H1 (cell line): ENCODE results near the gene TUBA8. TPM values are rescaled to one million over a fixed set of nuclear protein-coding genes. Genes with fewer than 3 reads are reported as not detected.

Experiments
- CTCF ChIA-PET: fragments of 300-600 bp; sonication (Branson Sonifier 250); formaldehyde crosslinking; loops from one replicate; lab custom pipeline; 2021; ENCODE audit not compliant: partially characterized antibody; lab: Charles Lee
- POLR2A ChIA-PET: fragments of 300-600 bp; sonication (Branson Sonifier 250); formaldehyde crosslinking; loops from one replicate; lab custom pipeline; 2021; ENCODE audit warnings: inconsistent platforms; ENCODE audit not compliant: partially characterized antibody; lab: Charles Lee
- DNase-seq, 2 experiments: peaks; one replicate each; pipeline versions ENCODE4 v3.0.0 to v3.0.0-alpha.2; 2010 to 2022; ENCODE audit warnings: low spot score in 2 of 2, low read depth in 1 of 2, mixed read lengths in 1 of 2
- FAIRE-seq: peaks from 2 replicates; lab custom pipeline; 2011; peaks lifted over from hg19 to GRCh38; lab: Jason Lieb, UNC
- H2AFZ ChIP-seq: 2 replicates; pipeline ENCODE4 v1.8.1; 2012; ENCODE audit warnings: low read length, inconsistent platforms
- H2AK5ac ChIP-seq: 2 replicates; pipeline ENCODE4 v1.6.1; 2013; ENCODE audit warnings: low read depth, low read length
- H2BK120ac ChIP-seq: replicated peaks from 2 replicates; pipeline ENCODE3; 2013; ENCODE audit warnings: low read depth, low read length, inconsistent platforms
- H2BK12ac ChIP-seq: 2 replicates; pipeline ENCODE4 v1.6.1; 2013; ENCODE audit warnings: low read depth, low read length
- H2BK15ac ChIP-seq: 2 replicates; pipeline ENCODE4 v1.6.1; 2013; ENCODE audit warnings: low read length
- H2BK20ac ChIP-seq: 2 replicates; pipeline ENCODE4 v1.6.1; 2013; ENCODE audit warnings: low read length
- H2BK5ac ChIP-seq: 2 replicates; pipeline ENCODE4 v1.6.1; 2013; ENCODE audit warnings: low read depth, low read length
- H3K14ac ChIP-seq: 2 replicates; pipeline ENCODE4 v1.6.1; 2013; ENCODE audit warnings: inconsistent platforms; ENCODE audit not compliant: insufficient read length
- H3K18ac ChIP-seq: 2 replicates; pipeline ENCODE4 v1.6.1; 2013; ENCODE audit warnings: low read length; ENCODE audit errors: extremely low read depth
- H3K23ac ChIP-seq: 2 replicates; pipeline ENCODE4 v1.6.1; 2013; ENCODE audit warnings: inconsistent platforms; ENCODE audit not compliant: insufficient read length
- H3K23me2 ChIP-seq: 2 replicates; pipeline ENCODE4 v1.6.1; 2013; ENCODE audit warnings: low read depth, low read length
- H3K27ac ChIP-seq: 2 replicates; pipeline ENCODE4 v1.6.1; 2011; ENCODE audit warnings: low read depth, low read length, inconsistent platforms
- H3K27me3 ChIP-seq, 4 experiments: replicated peaks in 1 of 4; 1 replicate in 1 of 4; 2 replicates in 3 of 4; pipeline versions ENCODE4 v1.6.1 to v1.8.1; 2011 to 2013; ENCODE audit warnings: low read length in 3 of 4, mild to moderate bottlenecking in 3 of 4, inconsistent platforms in 2 of 4, mixed read lengths in 2 of 4, moderate library complexity in 1 of 4; ENCODE audit not compliant: control insufficient read depth in 3 of 4, insufficient read depth in 3 of 4; ENCODE audit errors: extremely low read depth in 1 of 4
- H3K36me3 ChIP-seq, 4 experiments: 2 replicates each; pipeline versions ENCODE4 v1.6.1 to v1.8.1; 2011 to 2013; ENCODE audit warnings: mild to moderate bottlenecking in 4 of 4, low read length in 3 of 4, moderate library complexity in 2 of 4, control low read depth in 1 of 4, inconsistent platforms in 1 of 4; ENCODE audit not compliant: insufficient read depth in 4 of 4, control insufficient read depth in 2 of 4
- H3K4ac ChIP-seq: replicated peaks from 2 replicates; pipeline ENCODE3; 2013; ENCODE audit warnings: low read length, low read depth, mixed read lengths, inconsistent platforms; ENCODE audit not compliant: insufficient read length
- H3K4me1 ChIP-seq, 4 experiments: replicated peaks in 1 of 4; 1 replicate in 1 of 4; 2 replicates in 3 of 4; pipeline versions ENCODE4 v1.6.1 to v1.8.1; 2011 to 2013; ENCODE audit warnings: low read length in 3 of 4, inconsistent platforms in 2 of 4, mixed read lengths in 1 of 4; ENCODE audit not compliant: insufficient read depth in 4 of 4, control insufficient read depth in 3 of 4
- H3K4me2 ChIP-seq, 2 experiments: 2 replicates each; pipeline versions ENCODE4 v1.6.1 to v1.8.1; 2011 to 2013; ENCODE audit warnings: low read depth in 2 of 2, low read length in 2 of 2, control low read depth in 1 of 2, inconsistent platforms in 1 of 2, mild to moderate bottlenecking in 1 of 2; ENCODE audit not compliant: insufficient read depth in 1 of 2
- H3K4me3 ChIP-seq, 4 experiments: fragments of 200-600, 300-600 bp in 1 of 4; sonication (generic), shearing (Covaris generic), sonication (Bioruptor Twin) in 1 of 4; 2 replicates each; pipeline versions ENCODE4 v1.5.1 to v1.8.1; 2011 to 2016; ENCODE audit warnings: low read length in 4 of 4, low read depth in 3 of 4, control low read depth in 2 of 4, inconsistent platforms in 2 of 4, mild to moderate bottlenecking in 2 of 4, mixed read lengths in 1 of 4, moderate library complexity in 1 of 4; ENCODE audit not compliant: insufficient read depth in 2 of 4; ENCODE audit errors: extremely low read depth in 1 of 4
- H3K56ac ChIP-seq: replicated peaks from 2 replicates; pipeline ENCODE3; 2013; ENCODE audit warnings: low read depth, mild to moderate bottlenecking, mixed read lengths, low read length, inconsistent platforms; ENCODE audit not compliant: insufficient read length
- H3K79me1 ChIP-seq: 2 replicates; pipeline ENCODE4 v1.6.1; 2013; ENCODE audit warnings: low read depth, low read length, control low read depth
- H3K79me2 ChIP-seq, 2 experiments: 2 replicates each; pipeline versions ENCODE4 v1.6.1 to v1.8.1; 2012 to 2013; ENCODE audit warnings: low read length in 2 of 2, mild to moderate bottlenecking in 2 of 2, inconsistent platforms in 1 of 2; ENCODE audit not compliant: insufficient read depth in 2 of 2, control insufficient read depth in 1 of 2
- H3K9ac ChIP-seq, 4 experiments: replicated peaks in 1 of 4; 1 replicate in 1 of 4; 2 replicates in 3 of 4; pipeline versions ENCODE4 v1.6.1 to v1.8.1; 2011 to 2013; ENCODE audit warnings: low read depth in 3 of 4, low read length in 3 of 4, control low read depth in 2 of 4, mild to moderate bottlenecking in 2 of 4, moderate library complexity in 2 of 4, inconsistent platforms in 1 of 4; ENCODE audit errors: extremely low read depth in 1 of 4
- H3K9me3 ChIP-seq, 2 experiments: 2 replicates each; pipeline versions ENCODE4 v1.6.1 to v1.8.1; 2012 to 2013; ENCODE audit warnings: mild to moderate bottlenecking in 2 of 2, moderate library complexity in 2 of 2, control low read depth in 1 of 2, inconsistent platforms in 1 of 2, low read depth in 1 of 2, low read length in 1 of 2, mixed read lengths in 1 of 2; ENCODE audit not compliant: insufficient read depth in 2 of 2
- H4K20me1 ChIP-seq, 2 experiments: replicated peaks in 1 of 2; 2 replicates each; pipeline versions ENCODE3 to v1.8.1; 2011 to 2013; ENCODE audit warnings: inconsistent platforms in 2 of 2, low read length in 2 of 2, mild to moderate bottlenecking in 1 of 2; ENCODE audit not compliant: insufficient read depth in 2 of 2, control insufficient read depth in 1 of 2
- H4K5ac ChIP-seq: 2 replicates; pipeline ENCODE4 v1.6.1; 2013; ENCODE audit warnings: low read length, low read depth, mixed read lengths, inconsistent platforms; ENCODE audit not compliant: insufficient read length
- H4K8ac ChIP-seq: 2 replicates; pipeline ENCODE4 v1.8.0; 2013; ENCODE audit warnings: mild to moderate bottlenecking, moderate library complexity, low read length, inconsistent platforms; ENCODE audit not compliant: insufficient read depth; ENCODE audit errors: extremely low read depth
- H4K91ac ChIP-seq: replicated peaks from 2 replicates; pipeline ENCODE3; 2013; ENCODE audit warnings: low read length, mixed read lengths, inconsistent platforms; ENCODE audit not compliant: insufficient read length
- CREB1 ChIP-seq: IDR thresholded peaks from 2 replicates; pipeline ENCODE4 v1.6.1; 2012; ENCODE audit warnings: inconsistent platforms
- WGBS, 2 experiments: shearing (Covaris generic) in 1 of 2; methylation state at CpG; one replicate each; pipeline versions ENCODE4 v1.1.6 to v1.1.7; 2013 to 2015; ENCODE audit warnings: low lambda C conversion rate in 2 of 2, mixed read lengths in 2 of 2, inconsistent platforms in 1 of 2, low coverage in 1 of 2, missing lambda C conversion rate in 1 of 2; ENCODE audit not compliant: insufficient replicate concordance in 2 of 2, insufficient coverage in 1 of 2, insufficient read length in 1 of 2; ENCODE audit errors: extremely low coverage in 1 of 2, missing lambda C conversion rate in 1 of 2; 5-methylcytosine and 5-hydroxymethylcytosine counted together
- polyA plus RNA-seq, 7 experiments: library from polyadenylated mRNA; depleted of rRNA in 3 of 7; stranded (reverse) in 5 of 7; unstranded in 2 of 7; fragments of >200 nt in 5 of 7; fragments of 200-250 nt in 2 of 7; gene quantifications; 1 replicate in 5 of 7; 2 replicates in 1 of 7; 4 replicates in 1 of 7; pipeline versions ENCODE4 v1.2.1 to v1.2.3, GENCODE V29; 2011 to 2013; ENCODE audit warnings: missing spikeins in 2 of 7, mixed read lengths in 2 of 7
- total RNA-seq: library from RNA; stranded (reverse); fragmentation: NEBNext Ultra II Directional; extraction: Animal tissue kit (Norgen Biotek cat#: 25700); gene quantifications from 2 replicates; pipeline ENCODE4 v1.2.1, GENCODE V29; 2021
- TF ChIP-seq, protein P1 (sequence below): IDR thresholded peaks from 2 replicates; pipeline ENCODE4 v1.6.1; 2012; ENCODE audit warnings: inconsistent platforms

TUBA8 gene
- total and polyA plus RNA-seq, 2 of the 8 experiments (the other 6 are each of a cell fraction or from before 2014, with no cell fraction given), result 1.0 to 4.0 TPM

DNA sequence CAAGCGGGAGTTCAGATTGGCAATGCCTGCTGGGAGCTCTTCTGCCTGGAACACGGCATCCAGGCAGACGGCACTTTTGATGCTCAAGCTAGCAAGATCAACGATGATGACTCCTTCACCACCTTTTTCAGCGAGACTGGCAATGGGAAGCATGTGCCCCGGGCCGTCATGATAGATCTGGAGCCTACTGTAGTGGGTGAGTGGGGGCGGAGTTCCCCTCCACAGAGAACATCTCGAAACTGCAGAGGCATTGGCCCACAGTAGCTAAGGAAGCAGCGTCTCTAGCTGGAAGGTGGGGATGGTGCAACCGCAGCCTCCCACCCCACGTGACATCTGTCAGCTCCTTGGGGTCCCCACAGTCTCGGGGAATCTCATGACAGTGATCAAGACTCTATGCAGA is 10.9 kb downstream of the TUBA8 start:
- no peaks in the 10 kb centered on the region for H3K36me3 ChIP-seq
- H3K23me2 ChIP-seq, result no peaks in the 10 kb centered on the region
- H3K9ac ChIP-seq, result no peak overlapping the region
- DNase-seq (no peak), FAIRE-seq (no peak)
- no peak overlapping the region for H3K4ac ChIP-seq
- no peaks in the 10 kb centered on the region for H3K79me2 ChIP-seq
- CTCF ChIA-PET, result interaction anchor here (0.6 to 2.1 kb wide), 6 partner anchors 12 to 986 kb away, joined by 3 to 7 read pairs (median 3); no protein-coding TSS in a partner anchor
- H2BK120ac ChIP-seq, result no peak overlapping the region
- POLR2A ChIA-PET, result interaction anchor here (0.5 kb wide), 1 partner anchor 18 kb away, joined by 3 read pairs; no protein-coding TSS in a partner anchor
- peaks cover 0 to 5% (median 2%) of the 10 kb centered on the region in 4 experiments; a peak in 2 of 7 replicates for H3K4me1 ChIP-seq
- no peak overlapping the region for H4K8ac ChIP-seq
- no peak for TF ChIP-seq CREB1
- TF ChIP-seq, protein P1, sequence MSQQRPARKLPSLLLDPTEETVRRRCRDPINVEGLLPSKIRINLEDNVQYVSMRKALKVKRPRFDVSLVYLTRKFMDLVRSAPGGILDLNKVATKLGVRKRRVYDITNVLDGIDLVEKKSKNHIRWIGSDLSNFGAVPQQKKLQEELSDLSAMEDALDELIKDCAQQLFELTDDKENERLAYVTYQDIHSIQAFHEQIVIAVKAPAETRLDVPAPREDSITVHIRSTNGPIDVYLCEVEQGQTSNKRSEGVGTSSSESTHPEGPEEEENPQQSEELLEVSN, result 0 out of 2 replicates have a peak, but pooled peaks have one; percentile 38
- no peak overlapping the region for H2BK20ac ChIP-seq
- H2AFZ ChIP-seq, result no peak overlapping the region
- no peak overlapping the region for H3K27ac ChIP-seq
- H3K23ac ChIP-seq, result no peak overlapping the region
- no peak overlapping the region for H3K18ac ChIP-seq
- no peak overlapping the region for H2BK5ac ChIP-seq
- H3K79me1 ChIP-seq, result no peaks in the 10 kb centered on the region
- H2BK12ac ChIP-seq, result 0 out of 2 replicates have a peak overlapping the region, but pooled peaks have one; percentile 43
- no peak overlapping the region for H2BK15ac ChIP-seq
- no peak overlapping the region for H3K56ac ChIP-seq
- 86% methylated on average over 13 of the region's 13 CpGs; no CpG with 5 or more reads in 1 of the 2 experiments for whole genome bisulfite sequencing, 2 experiments
- H4K5ac ChIP-seq, result no peak overlapping the region
- no peaks in the 10 kb centered on the region for H3K9me3 ChIP-seq
- no peaks in the 10 kb centered on the region for H3K27me3 ChIP-seq
- no peak overlapping the region for H3K14ac ChIP-seq
- no peak overlapping the region for H3K4me3 ChIP-seq
- H2AK5ac ChIP-seq, result no peak overlapping the region
- H4K91ac ChIP-seq, result no peak overlapping the region
- peaks cover 1 to 2% of the 10 kb centered on the region in 2 experiments for H4K20me1 ChIP-seq
- H3K4me2 ChIP-seq, result no peak overlapping the region
